ENCODE results near the gene DALRD3.

GRCh38 chr3:49028673-49029562, 10.5 kb upstream of the DALRD3 start, which contains the start of gene IMPDH2:
- TF ChIP-seq CTCF (IDR thresholded peaks at IDR 0.05) (peak; percentile 23), EZH2 (IDR thresholded peaks at IDR 0.05) (no peak)
